HCT116 (cell line): ENCODE results near the gene FAM81B. TPM values are rescaled to one million over a fixed set of nuclear protein-coding genes. Genes with fewer than 3 reads are reported as not detected.

Source experiments
- ATAC-seq: fragments of 200-7000 bp; cut with Tn5 transposase; 2 replicates; pipeline ENCODE4 v1.9.1; 2020; ENCODE audit warnings: mild to moderate bottlenecking, moderate library complexity
- BruUV-seq: library from RNA; stranded (reverse); fragments of 400-500 nt; replicated peaks from 2 replicates; lab custom pipeline; 2021; lab: Mats Ljungman, UMichigan
- CTCF ChIA-PET: fragments of 300-600 bp; sonication (Branson Sonifier 250); formaldehyde crosslinking; loops from one replicate; lab custom pipeline; 2021; ENCODE audit warnings: antibody characterized with exemption; lab: Charles Lee
- POLR2A ChIA-PET: fragments of 300-600, 350-600 bp; sonication (Branson Sonifier 250); formaldehyde crosslinking; loops from one replicate; lab custom pipeline; 2021; ENCODE audit warnings: antibody characterized with exemption; lab: Charles Lee
- RAD21 ChIA-PET, 2 experiments: fragments of 300-600 bp; sonication (Branson Sonifier 250); formaldehyde crosslinking; loops; one replicate each; lab custom pipeline; 2023; ENCODE audit warnings: low total read pairs in 2 of 2; ENCODE audit not compliant: uncharacterized antibody in 2 of 2, unreplicated experiment in 2 of 2, low non-redundant PET in 1 of 2; lab: Charles Lee
- DNase-seq: peaks from one replicate; pipeline ENCODE4 v3.0.0-alpha.2; 2010; ENCODE audit warnings: low read depth, low spot score
- H2AFZ ChIP-seq: fragments of 200-600 bp; shearing (Covaris generic), sonication (generic); 2 replicates; pipeline ENCODE4 v1.6.1; 2017; ENCODE audit warnings: low read depth, mixed run types, mixed read lengths, antibody characterized with exemption, low read length; ENCODE audit not compliant: poor library complexity, severe bottlenecking
- H3K27ac ChIP-seq: 2 replicates; pipeline ENCODE4 v1.5.1; 2012; ENCODE audit warnings: low read depth, low read length
- H3K27me3 ChIP-seq: fragments of 200-600 bp; sonication (generic); 2 replicates; pipeline ENCODE4 v1.6.1; 2016; ENCODE audit warnings: mixed run types, low read length, mixed read lengths; ENCODE audit not compliant: insufficient read depth
- H3K36me3 ChIP-seq, 2 experiments: fragments of 200-500 bp in 1 of 2; fragments of 200-600 bp in 1 of 2; sonication (Bioruptor generic) in 1 of 2; sonication (generic) in 1 of 2; 2 replicates each; pipeline versions ENCODE4 v1.5.1 to v1.6.1; 2014 to 2016; ENCODE audit warnings: low read length in 2 of 2, inconsistent platforms in 1 of 2, mixed read lengths in 1 of 2, mixed run types in 1 of 2; ENCODE audit not compliant: insufficient read depth in 2 of 2, control insufficient read depth in 1 of 2
- H3K4me1 ChIP-seq, 2 experiments: fragments of 200-600 bp in 1 of 2; sonication (generic) in 1 of 2; 2 replicates each; pipeline versions ENCODE4 v1.5.1 to v1.6.1; 2012 to 2017; ENCODE audit warnings: low read length in 2 of 2, inconsistent platforms in 1 of 2, mild to moderate bottlenecking in 1 of 2, mixed read lengths in 1 of 2, mixed run types in 1 of 2, moderate library complexity in 1 of 2; ENCODE audit not compliant: insufficient read depth in 2 of 2, control insufficient read depth in 1 of 2
- H3K4me2 ChIP-seq: fragments of 200-600 bp; sonication (generic); 2 replicates; pipeline ENCODE4 v1.6.1; 2017; ENCODE audit warnings: mixed run types, low read length, mixed read lengths
- H3K4me3 ChIP-seq, 2 experiments: fragments of 200-600 bp in 1 of 2; sonication (generic) in 1 of 2; replicated peaks in 1 of 2; 2 replicates each; pipeline ENCODE4 v1.5.1; 2011 to 2016; ENCODE audit warnings: low read length in 2 of 2, control low read depth in 1 of 2, low read depth in 1 of 2, mild to moderate bottlenecking in 1 of 2, mixed read lengths in 1 of 2, mixed run types in 1 of 2
- H3K79me2 ChIP-seq: fragments of 200-600 bp; sonication (generic); 2 replicates; pipeline ENCODE4 v1.6.1; 2017; ENCODE audit warnings: mild to moderate bottlenecking, mixed run types, low read length, moderate library complexity, mixed read lengths; ENCODE audit not compliant: insufficient read depth
- H3K9ac ChIP-seq: fragments of 200-600 bp; sonication (generic); 2 replicates; pipeline ENCODE4 v1.6.1; 2016; ENCODE audit warnings: low read length, mixed read lengths
- H3K9me2 ChIP-seq: fragments of 200-600 bp; sonication (generic), shearing (Covaris generic); 2 replicates; pipeline ENCODE4 v1.6.1; 2017; ENCODE audit warnings: mixed run types, mild to moderate bottlenecking, moderate library complexity; ENCODE audit not compliant: insufficient read depth
- H3K9me3 ChIP-seq, 2 experiments: fragments of 200-500 bp in 1 of 2; fragments of 200-600 bp in 1 of 2; sonication (Bioruptor generic) in 1 of 2; sonication (generic) in 1 of 2; 2 replicates each; pipeline ENCODE4 v1.6.1; 2014 to 2017; ENCODE audit warnings: low read length in 2 of 2, mixed read lengths in 2 of 2, inconsistent platforms in 1 of 2, low read depth in 1 of 2, mild to moderate bottlenecking in 1 of 2, mixed run types in 1 of 2, moderate library complexity in 1 of 2; ENCODE audit not compliant: control insufficient read depth in 1 of 2, insufficient read depth in 1 of 2
- H4K20me1 ChIP-seq: fragments of 200-600 bp; sonication (generic), shearing (Covaris generic); 2 replicates; pipeline ENCODE4 v1.6.1; 2017; ENCODE audit warnings: mixed run types, mild to moderate bottlenecking, moderate library complexity; ENCODE audit not compliant: insufficient read depth
- CBX3 ChIP-seq: IDR thresholded peaks from 2 replicates; pipeline ENCODE4 v1.6.1; 2012; ENCODE audit warnings: low read depth
- CEBPB ChIP-seq: IDR thresholded peaks from 2 replicates; pipeline ENCODE4 v1.6.1; 2012; ENCODE audit warnings: low read depth
- EGR1 ChIP-seq: IDR thresholded peaks from 2 replicates; pipeline ENCODE4 v1.6.1; 2012; ENCODE audit warnings: low read depth
- EZH2phosphoT487 ChIP-seq: fragments of 200-600 bp; IDR thresholded peaks from 2 replicates; pipeline ENCODE4 v1.6.1; 2018; ENCODE audit warnings: antibody characterized with exemption, borderline replicate concordance
- MAX ChIP-seq: IDR thresholded peaks from 2 replicates; pipeline ENCODE4 v1.6.1; 2012
- POLR2AphosphoS5 ChIP-seq: IDR thresholded peaks from 2 replicates; pipeline ENCODE4 v1.6.1; 2011; ENCODE audit warnings: mild to moderate bottlenecking, low read depth, low read length, moderate library complexity
- RAD21 ChIP-seq: IDR thresholded peaks from 2 replicates; pipeline ENCODE4 v1.6.1; 2012; ENCODE audit warnings: low read depth, mild to moderate bottlenecking
- SIN3A ChIP-seq: IDR thresholded peaks from 2 replicates; pipeline ENCODE4 v1.6.1; 2012; ENCODE audit warnings: low read depth
- TCF7L2 ChIP-seq: IDR thresholded peaks from 2 replicates; pipeline ENCODE4 v1.7.0; 2011; ENCODE audit warnings: borderline replicate concordance, inconsistent platforms; ENCODE audit not compliant: insufficient read depth, insufficient read length; ENCODE audit errors: extremely low read depth
- YY1 ChIP-seq: IDR thresholded peaks from 2 replicates; pipeline ENCODE4 v1.6.1; 2011; ENCODE audit warnings: low read length, low read depth, moderate library complexity, mild to moderate bottlenecking; ENCODE audit not compliant: insufficient replicate concordance; ENCODE audit errors: extremely low read depth
- ZBTB33 ChIP-seq: IDR thresholded peaks from 2 replicates; pipeline ENCODE4 v1.6.1; 2011; ENCODE audit warnings: mild to moderate bottlenecking, low read length, moderate library complexity; ENCODE audit not compliant: insufficient replicate concordance; ENCODE audit errors: extremely low read depth
- ZFX ChIP-seq: fragments of 450-650 bp; IDR thresholded peaks from 2 replicates; pipeline ENCODE4 v1.6.1; 2017
- intact Hi-C: fragments of 100-400 bp; cut with micrococcal nuclease; formaldehyde crosslinking; loops from 2 replicates; pipeline ENCODE4 v1.10.0; 2022
- total RNA-seq: library from RNA; stranded (reverse); gene quantifications from one replicate; pipeline ENCODE4 v1.2.1, GENCODE V29; 2021; ENCODE audit not compliant: unreplicated experiment
- TF ChIP-seq, protein P1 (sequence below), 3 experiments: fragments of 200-600 bp in 1 of 3; sonication (generic) in 1 of 3; IDR thresholded peaks in 2 of 3; conservative IDR thresholded peaks in 1 of 3; 2 replicates each; pipeline ENCODE4 v1.5.1; 2012 to 2017; ENCODE audit warnings: low read depth in 2 of 3, low read length in 2 of 3, antibody characterized with exemption in 1 of 3, borderline replicate concordance in 1 of 3, control low read depth in 1 of 3, mild to moderate bottlenecking in 1 of 3, mixed read lengths in 1 of 3, mixed run types in 1 of 3, moderate library complexity in 1 of 3; ENCODE audit not compliant: insufficient read depth in 1 of 3
- TF ChIP-seq, protein P2 (sequence below): IDR thresholded peaks from 2 replicates; pipeline ENCODE4 v1.6.1; 2012

The FAM81B gene
- total RNA-seq, 1 experiment from 2014 or later, result not detected

DNA sequence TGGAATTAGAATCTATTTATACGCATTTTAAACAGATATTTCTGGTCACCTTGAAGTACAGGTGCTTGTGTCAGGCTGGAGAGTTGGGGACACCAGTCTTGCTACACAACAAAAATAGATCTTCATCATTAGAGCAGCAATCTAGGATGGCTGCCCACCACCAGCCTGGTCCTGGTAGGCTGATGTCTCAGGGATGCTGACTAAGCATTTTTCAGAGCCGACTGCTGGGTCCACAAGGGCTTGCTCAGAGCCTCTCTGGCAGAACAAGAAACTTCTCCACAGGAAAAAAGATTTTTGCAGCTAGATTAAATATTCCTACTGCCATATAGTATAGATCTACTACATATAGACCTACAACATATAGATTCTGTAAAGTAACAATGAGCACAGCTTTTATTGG, 12.0 kb upstream of the FAM81B start:
- H3K27me3 ChIP-seq, result no peaks in the 10 kb centered on the region
- no peak overlapping the region for H2AFZ ChIP-seq
- no peak overlapping the region for H3K27ac ChIP-seq
- H3K79me2 ChIP-seq, result no peaks in the 10 kb centered on the region
- ATAC-seq (no peak), DNase-seq (no peak)
- H4K20me1 ChIP-seq, result no peaks in the 10 kb centered on the region
- ChIA-PET POLR2A (no interaction called here), CTCF (no interaction called here), RAD21 (no interaction called here)
- BruUV-seq, result no TSS peak
- H3K9me3 ChIP-seq, result no peaks in the 10 kb centered on the region; a peak in 1 of 4 replicates
- H3K36me3 ChIP-seq, result no peaks in the 10 kb centered on the region
- intact Hi-C loops, result no loop called here
- no peak overlapping the region for H3K4me3 ChIP-seq
- no peak for TF ChIP-seq EGR1
- no peak for TF ChIP-seq CEBPB
- no peak for TF ChIP-seq POLR2AphosphoS5
- TF ChIP-seq SIN3A, result no peak
- TF ChIP-seq, protein P1, sequence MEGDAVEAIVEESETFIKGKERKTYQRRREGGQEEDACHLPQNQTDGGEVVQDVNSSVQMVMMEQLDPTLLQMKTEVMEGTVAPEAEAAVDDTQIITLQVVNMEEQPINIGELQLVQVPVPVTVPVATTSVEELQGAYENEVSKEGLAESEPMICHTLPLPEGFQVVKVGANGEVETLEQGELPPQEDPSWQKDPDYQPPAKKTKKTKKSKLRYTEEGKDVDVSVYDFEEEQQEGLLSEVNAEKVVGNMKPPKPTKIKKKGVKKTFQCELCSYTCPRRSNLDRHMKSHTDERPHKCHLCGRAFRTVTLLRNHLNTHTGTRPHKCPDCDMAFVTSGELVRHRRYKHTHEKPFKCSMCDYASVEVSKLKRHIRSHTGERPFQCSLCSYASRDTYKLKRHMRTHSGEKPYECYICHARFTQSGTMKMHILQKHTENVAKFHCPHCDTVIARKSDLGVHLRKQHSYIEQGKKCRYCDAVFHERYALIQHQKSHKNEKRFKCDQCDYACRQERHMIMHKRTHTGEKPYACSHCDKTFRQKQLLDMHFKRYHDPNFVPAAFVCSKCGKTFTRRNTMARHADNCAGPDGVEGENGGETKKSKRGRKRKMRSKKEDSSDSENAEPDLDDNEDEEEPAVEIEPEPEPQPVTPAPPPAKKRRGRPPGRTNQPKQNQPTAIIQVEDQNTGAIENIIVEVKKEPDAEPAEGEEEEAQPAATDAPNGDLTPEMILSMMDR (IDR thresholded peaks at IDR 0.05 in 2 of 3, conservative IDR thresholded peaks at IDR 0.05 in 1 of 3; ENCODE audit: borderline replicate concordance in 1 of 3, insufficient read depth in 1 of 3, low read depth in 2 of 3, low read length in 2 of 3), result no peak
- no peak for TF ChIP-seq ZFX
- TF ChIP-seq EZH2phosphoT487, result no peak
- TF ChIP-seq MAX, result no peak
- H3K4me1 ChIP-seq, result no peaks in the 10 kb centered on the region
- no peaks in the 10 kb centered on the region for H3K9me2 ChIP-seq
- H3K4me2 ChIP-seq, result no peak overlapping the region
- H3K9ac ChIP-seq, result no peak overlapping the region

- Histone ChIP-seq H3K36me3 (no peaks in the 10 kb centered on the region), H3K79me2 (no peaks in the 10 kb centered on the region), H2AFZ (no peak overlapping the region), H3K4me3 (no peak overlapping the region), H3K27ac (no peak overlapping the region), H4K20me1 (no peaks in the 10 kb centered on the region), H3K4me1 (no peaks in the 10 kb centered on the region), H3K27me3 (no peaks in the 10 kb centered on the region), H3K4me2 (no peak overlapping the region), H3K9me2 (no peaks in the 10 kb centered on the region), H3K9ac (no peak overlapping the region), H3K9me3 (no peaks in the 10 kb centered on the region)
- ChIA-PET POLR2A (no interaction called here), RAD21 (no interaction called here), CTCF (no interaction called here)
- intact Hi-C loops, result no loop called here
- TF ChIP-seq, protein P2, sequence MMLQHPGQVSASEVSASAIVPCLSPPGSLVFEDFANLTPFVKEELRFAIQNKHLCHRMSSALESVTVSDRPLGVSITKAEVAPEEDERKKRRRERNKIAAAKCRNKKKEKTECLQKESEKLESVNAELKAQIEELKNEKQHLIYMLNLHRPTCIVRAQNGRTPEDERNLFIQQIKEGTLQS, result no peak
- TF ChIP-seq YY1, result no peak
- no peak for TF ChIP-seq SIN3A
- no peak for TF ChIP-seq RAD21
- no peak for TF ChIP-seq CBX3
- TF ChIP-seq POLR2AphosphoS5, result no peak
- TF ChIP-seq MAX, result no peak
- no peak for TF ChIP-seq ZFX
- no peak for TF ChIP-seq EGR1
- TF ChIP-seq ZBTB33, result no peak
- TF ChIP-seq TCF7L2, result no peak
- no TSS peak for BruUV-seq
- DNase-seq (no peak), ATAC-seq (no peak)
These were observed 11.0 kb upstream of the FAM81B start for GRCh38 chr5:95380103-95380628.
